ENCODE results near the gene TRIB2.
A peak's percentile ranks its signal among the peaks of the same experiment; 100 is the strongest.

TRIB2 gene

DNA sequence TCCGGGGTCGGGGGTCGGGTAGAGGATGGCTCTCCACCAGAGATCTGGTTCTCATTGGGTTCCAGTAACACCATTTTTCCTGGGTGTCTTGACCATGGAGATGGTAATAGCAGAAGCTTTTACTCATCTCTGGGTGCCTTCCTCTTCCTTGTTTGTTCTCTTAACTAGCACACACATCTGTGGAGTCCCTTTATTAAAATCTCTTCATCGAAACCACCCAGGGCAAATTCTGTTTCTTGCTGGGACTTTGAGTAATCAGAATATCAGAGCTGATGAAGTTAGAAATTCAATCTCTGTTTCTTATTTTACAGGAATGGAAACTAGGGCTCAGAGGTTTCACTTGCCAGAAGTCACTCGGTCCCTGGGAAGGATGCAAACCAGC, 15.0 kb upstream of the TRIB2 start:
- TF ChIP-seq, protein P1, sequence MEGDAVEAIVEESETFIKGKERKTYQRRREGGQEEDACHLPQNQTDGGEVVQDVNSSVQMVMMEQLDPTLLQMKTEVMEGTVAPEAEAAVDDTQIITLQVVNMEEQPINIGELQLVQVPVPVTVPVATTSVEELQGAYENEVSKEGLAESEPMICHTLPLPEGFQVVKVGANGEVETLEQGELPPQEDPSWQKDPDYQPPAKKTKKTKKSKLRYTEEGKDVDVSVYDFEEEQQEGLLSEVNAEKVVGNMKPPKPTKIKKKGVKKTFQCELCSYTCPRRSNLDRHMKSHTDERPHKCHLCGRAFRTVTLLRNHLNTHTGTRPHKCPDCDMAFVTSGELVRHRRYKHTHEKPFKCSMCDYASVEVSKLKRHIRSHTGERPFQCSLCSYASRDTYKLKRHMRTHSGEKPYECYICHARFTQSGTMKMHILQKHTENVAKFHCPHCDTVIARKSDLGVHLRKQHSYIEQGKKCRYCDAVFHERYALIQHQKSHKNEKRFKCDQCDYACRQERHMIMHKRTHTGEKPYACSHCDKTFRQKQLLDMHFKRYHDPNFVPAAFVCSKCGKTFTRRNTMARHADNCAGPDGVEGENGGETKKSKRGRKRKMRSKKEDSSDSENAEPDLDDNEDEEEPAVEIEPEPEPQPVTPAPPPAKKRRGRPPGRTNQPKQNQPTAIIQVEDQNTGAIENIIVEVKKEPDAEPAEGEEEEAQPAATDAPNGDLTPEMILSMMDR (conservative IDR thresholded peaks at IDR 0.05): no peak
- H3K27ac ChIP-seq: no peak overlapping the region

DNA sequence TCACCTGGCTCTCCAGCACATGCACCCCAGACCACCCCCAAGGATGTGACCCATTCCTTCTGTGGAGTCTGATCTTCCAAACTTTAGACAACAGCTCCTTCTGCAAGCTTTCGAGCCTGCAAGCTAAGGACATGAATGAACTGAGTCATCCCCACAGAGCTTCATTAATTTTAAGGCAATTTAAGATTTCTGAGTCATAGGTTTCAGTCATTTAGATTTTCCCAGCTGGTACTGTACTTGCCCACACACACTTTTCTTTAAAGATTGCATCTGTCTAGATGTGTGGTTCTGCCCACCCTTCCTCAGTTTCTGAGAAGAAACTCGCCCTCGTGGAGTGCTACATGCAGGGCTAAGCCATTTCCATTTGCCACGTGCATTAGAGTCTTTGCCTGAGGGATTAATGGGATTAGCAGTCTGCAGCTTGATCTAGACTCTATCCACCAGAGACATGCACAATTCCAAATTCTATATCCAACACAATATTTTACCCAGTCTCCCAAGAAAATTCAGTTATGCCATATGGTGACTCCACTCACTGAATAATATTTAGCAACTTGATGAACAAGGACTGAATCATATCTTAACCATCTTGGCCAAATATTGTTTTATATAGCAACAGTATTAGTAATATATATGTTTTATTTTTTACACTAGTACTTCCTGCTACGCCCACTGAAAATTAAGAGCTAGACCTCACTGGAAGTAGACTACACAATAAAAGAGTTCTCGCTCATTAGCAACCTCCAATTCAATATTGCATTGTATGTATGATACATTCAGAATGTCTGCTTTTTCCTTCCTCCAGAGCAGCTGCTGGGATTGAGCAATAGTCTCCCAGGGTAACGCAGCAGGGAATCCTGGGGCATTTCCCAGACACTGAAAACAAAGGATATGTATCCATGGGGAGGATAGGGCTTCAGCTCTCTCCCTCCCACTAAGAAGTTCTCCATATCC, 14.3 kb upstream of the TRIB2 start:
- TF ChIP-seq, protein P1 (conservative IDR thresholded peaks at IDR 0.05): no peak
- no peak overlapping the region for H3K27ac ChIP-seq

DNA sequence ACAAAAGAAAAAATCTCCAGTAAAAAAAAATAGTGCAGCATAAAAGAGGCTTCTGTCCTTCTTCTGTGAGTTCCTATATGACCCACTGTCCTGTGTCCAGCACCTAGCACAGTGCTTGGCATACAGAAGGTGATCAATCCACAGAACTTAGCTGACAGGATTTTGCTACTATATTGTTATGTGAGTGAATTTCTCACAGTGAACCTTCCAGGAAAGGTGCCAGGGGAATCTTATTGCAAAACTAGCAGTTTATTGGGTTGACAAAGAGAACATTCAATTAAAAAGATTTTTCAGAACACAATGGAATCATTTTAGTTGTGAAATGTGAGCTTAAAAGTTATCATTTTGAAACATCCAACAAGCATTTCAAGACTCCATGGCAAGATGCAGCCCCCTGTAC, 12.4 kb upstream of the TRIB2 start:
- peak overlapping the region; percentile 55 for H3K27ac ChIP-seq

DNA sequence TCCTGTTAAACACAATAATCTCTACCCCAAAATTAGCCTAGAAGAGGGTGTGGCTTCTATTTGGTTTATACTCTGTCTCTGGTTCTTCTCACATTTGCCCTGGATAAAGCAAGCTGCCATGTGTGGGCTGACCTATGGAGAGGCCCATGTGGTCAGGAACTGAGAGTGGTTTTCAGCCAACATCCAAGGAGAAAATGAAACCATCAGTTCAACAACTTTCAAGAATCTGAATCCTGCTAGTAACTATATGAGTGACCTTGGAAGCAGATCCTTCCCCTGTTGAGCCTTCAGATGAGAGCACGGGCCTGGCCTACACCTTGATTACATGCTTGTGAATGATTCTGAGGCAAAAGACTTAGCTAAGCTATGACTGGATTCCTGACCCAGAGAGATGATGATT, 11.5 kb upstream of the TRIB2 start:
- H3K27ac ChIP-seq: peak overlapping the region; percentile 55
- TF ChIP-seq, protein P1 (conservative IDR thresholded peaks at IDR 0.05): no peak

More for the DNA sequence above, 12.4 kb upstream of the TRIB2 start:
- TF ChIP-seq, protein P1 (conservative IDR thresholded peaks at IDR 0.05): no peak

DNA sequence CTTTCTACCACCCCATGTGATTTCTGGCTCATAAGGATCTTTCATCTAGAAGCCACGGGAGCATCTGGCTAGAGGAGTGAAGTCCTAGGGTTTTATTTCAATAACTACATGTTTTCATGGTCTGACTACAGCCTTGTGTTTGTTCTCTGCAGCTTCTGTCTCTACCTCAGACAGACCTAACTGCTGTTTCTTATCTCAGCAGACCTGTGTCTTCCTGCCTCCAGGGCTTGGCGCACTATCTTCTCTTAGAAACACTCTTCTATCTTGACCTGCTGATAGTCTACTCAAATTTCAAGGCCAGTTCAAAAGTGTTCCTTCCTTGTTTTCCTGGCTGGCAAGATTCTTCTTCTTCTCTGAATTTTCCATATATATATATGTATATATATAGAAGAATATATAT, 11.0 kb upstream of the TRIB2 start:
- TF ChIP-seq, protein P1 (conservative IDR thresholded peaks at IDR 0.05): no peak
- H3K27ac ChIP-seq: peak overlapping the region; percentile 55; the same call in 1 of the 2 replicates

DNA sequence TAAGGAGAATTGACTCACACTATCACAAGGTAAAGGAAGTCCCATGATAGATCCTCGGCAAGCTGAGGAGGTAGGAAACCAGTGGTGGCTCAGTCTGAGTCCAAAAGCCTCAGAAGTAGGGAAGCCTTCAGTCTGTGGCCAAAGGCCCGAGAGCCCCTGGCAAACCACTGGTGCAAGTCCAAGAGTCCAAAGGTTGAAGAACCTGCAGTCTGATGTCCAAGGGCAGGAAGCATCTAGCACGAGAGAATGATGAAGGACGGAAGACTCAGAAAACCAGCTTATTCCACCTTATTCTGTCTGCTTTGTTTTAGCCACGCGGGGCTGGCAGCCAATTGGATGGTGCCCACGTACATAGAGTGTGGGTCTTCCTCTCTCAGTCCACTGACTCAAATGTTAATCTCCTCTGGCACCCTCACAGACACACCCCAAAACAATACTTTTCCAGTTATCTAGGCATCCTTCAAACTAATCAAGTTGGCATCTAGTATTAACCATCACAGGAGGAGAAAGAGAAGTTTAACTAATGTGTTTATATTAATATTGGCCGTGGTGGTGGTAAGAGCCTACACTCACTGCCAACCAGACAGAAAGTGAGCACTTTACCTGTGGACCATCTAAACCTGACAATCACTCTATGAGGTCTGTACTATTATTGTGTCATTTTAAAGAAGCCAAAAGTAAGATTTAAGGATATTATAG, 8.1 kb upstream of the TRIB2 start:
- no peak overlapping the region for H3K27ac ChIP-seq
- TF ChIP-seq, protein P1 (conservative IDR thresholded peaks at IDR 0.05): no peak

DNA sequence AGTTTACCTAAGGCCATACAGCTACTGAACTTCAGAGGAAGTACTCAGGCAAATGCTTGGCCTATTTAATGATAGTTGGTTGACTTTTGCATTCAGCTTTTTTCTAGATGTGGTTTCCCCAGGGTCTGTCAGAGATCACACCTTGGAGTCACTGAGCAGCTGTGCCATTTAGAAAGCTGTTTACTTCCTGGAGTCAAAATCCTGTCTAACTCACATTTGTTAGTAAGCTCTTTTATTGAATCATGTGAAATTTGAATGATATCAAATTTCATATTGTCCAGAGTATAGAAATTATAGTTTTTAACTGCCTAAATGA, 7.6 kb upstream of the TRIB2 start:
- no peak overlapping the region for H3K27ac ChIP-seq
- TF ChIP-seq, protein P1 (conservative IDR thresholded peaks at IDR 0.05): no peak

Data from VCaP (cell line).